Measurements from ENCODE around the gene HIP1R. TPM values are rescaled to one million over a fixed set of nuclear protein-coding genes. Genes with fewer than 3 reads are reported as not detected.
A peak's percentile ranks its signal among the peaks of the same experiment; 100 is the strongest.

HIP1R gene
- total and polyA plus RNA-seq, 2 of the 4 experiments (the other 2 are of a cell fraction) = 13.8 to 18.5 TPM

DNA sequence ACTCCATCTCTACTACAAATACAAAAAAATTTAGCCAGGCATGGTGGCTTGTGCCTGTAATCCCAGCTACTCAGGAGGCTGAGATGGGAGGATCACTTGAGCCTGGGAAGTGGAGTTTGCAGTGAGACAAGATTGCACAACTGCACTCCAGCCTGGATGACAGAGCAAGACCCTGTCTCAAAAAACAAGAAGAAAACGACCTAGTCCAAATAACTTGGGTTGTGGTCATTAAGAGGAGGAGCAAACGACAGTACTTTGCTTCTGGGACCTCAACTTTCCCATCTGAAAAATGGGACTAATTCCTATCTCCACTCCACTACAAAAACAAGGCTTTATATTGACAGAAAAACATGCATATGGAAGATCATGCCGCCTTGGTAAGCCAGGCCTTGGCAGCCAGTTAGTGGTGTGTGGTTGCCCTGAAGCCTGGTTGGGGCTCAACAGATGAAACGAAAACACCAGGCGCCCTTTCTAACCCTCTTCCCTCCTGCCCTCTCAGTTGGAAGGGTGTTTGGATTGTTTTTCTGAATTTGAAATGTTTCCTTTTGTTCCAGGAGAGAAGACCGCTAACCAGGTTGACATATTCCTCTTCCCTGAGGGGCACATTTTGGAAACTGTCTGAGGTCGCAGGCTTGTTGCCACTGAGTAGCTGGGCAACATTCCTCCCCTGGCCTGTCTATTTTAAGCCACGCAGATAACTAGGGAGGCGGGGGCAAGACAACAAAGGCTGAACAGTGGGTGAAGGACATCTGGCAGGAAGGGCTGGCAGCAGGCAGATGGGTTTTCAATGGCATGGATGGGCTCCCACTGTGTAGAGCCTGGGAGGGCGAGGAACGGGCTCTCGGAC, 74.4 kb downstream of the HIP1R start:
- no peaks in the 10 kb centered on the region for H3K9me3 ChIP-seq (ENCODE audit: control insufficient read depth, insufficient read depth, low read length)
- no peaks in the 10 kb centered on the region for H3K27me3 ChIP-seq (ENCODE audit: control insufficient read depth, insufficient read depth, low read length)
- no peaks in the 10 kb centered on the region for H3K9me1 ChIP-seq (ENCODE audit: insufficient read depth, low read length)
- H2BK15ac ChIP-seq (ENCODE audit: low read depth, low read length) = no peak overlapping the region
- H4K8ac ChIP-seq (ENCODE audit: low read depth in 2 of 2, low read length in 2 of 2) = no peak overlapping the region
- 0 out of 2 replicates have a peak, but pooled peaks cover 2% of the 10 kb centered on the region for H3K4me1 ChIP-seq (ENCODE audit: control insufficient read depth, insufficient read depth, low read length)
- 43% methylated on average over 4 of the region's 12 CpGs; no CpG with 5 or more reads in 1 of the 2 experiments for WGBS, 2 experiments (ENCODE audit: extremely low coverage in 2 of 2, insufficient read length in 1 of 2)
- no peak overlapping the region for H3K4me3 ChIP-seq (ENCODE audit: insufficient read depth, low read depth, low read length)
- no peak overlapping the region for H3K23ac ChIP-seq (ENCODE audit: low read depth, low read length)
- no peaks in the 10 kb centered on the region for H3K79me1 ChIP-seq (ENCODE audit: low read depth in 1 of 2, low read length in 2 of 2)
- no peak overlapping the region for H3K4ac ChIP-seq (ENCODE audit: low read depth, low read length)
- no TSS peak for BruUV-seq (replicated peaks)
- dilution Hi-C loops (cut with HindIII; ENCODE audit: low sequenced_read_pairs, unreplicated experiment) (no loop called here), intact Hi-C loops (cut with micrococcal nuclease) (no loop called here), in situ Hi-C loops (cut with MboI; ENCODE audit: low sequenced_read_pairs) (no loop called here)
- H4K5ac ChIP-seq (ENCODE audit: low read depth, low read length) = no peak overlapping the region
- no peak overlapping the region for H3K18ac ChIP-seq (ENCODE audit: low read depth, low read length)
- DNase-seq = no peak
- no peak overlapping the region for H3K9ac ChIP-seq (ENCODE audit: low read depth, low read length)
- no peak overlapping the region; the same call in 1 of the 2 replicates for H2BK120ac ChIP-seq (ENCODE audit: low read depth, low read length)
- POLR2A ChIA-PET (ENCODE audit: unreplicated experiment) = no interaction called here
- no peaks in the 10 kb centered on the region for H3K36me3 ChIP-seq (ENCODE audit: control insufficient read depth, insufficient read depth, low read length)
- no peak for TF ChIP-seq BHLHE40 (IDR thresholded peaks at IDR 0.05; ENCODE audit: low read depth, low read length)
- TF ChIP-seq NFE2L2 (IDR thresholded peaks at IDR 0.05; ENCODE audit: low read depth, low read length) = no peak
- TF ChIP-seq CEBPB (IDR thresholded peaks at IDR 0.05; ENCODE audit: low read depth, low read length) = 0 out of 2 replicates have a peak, but pooled peaks have one; percentile 19
- no peaks in the 10 kb centered on the region for H4K20me1 ChIP-seq (ENCODE audit: insufficient read depth, low read length)
- no peak overlapping the region for H2AK5ac ChIP-seq (ENCODE audit: low read depth, low read length)
- no peak overlapping the region for H2BK20ac ChIP-seq (ENCODE audit: low read depth, low read length)
- CTCF ChIA-PET = no interaction called here
- no peak for ATAC-seq (ENCODE audit: low read depth)
- H3K56ac ChIP-seq (ENCODE audit: extremely low read depth, insufficient read depth, low read length) = no peak overlapping the region
- no peak overlapping the region for H4K91ac ChIP-seq (ENCODE audit: insufficient read depth, low read depth, low read length)
- no peak overlapping the region for H2BK5ac ChIP-seq (ENCODE audit: low read depth, low read length, poor library complexity, severe bottlenecking)
- H3K27ac ChIP-seq (ENCODE audit: insufficient read depth, low read length) = no peak overlapping the region
- no peak overlapping the region for H3K4me2 ChIP-seq (ENCODE audit: low read depth, low read length)
- H2AFZ ChIP-seq (replicated peaks; ENCODE audit: low read length, poor library complexity) = peak overlapping the region; percentile 72
- H3K14ac ChIP-seq (replicated peaks; ENCODE audit: low read depth, low read length) = no peak overlapping the region
- no peak overlapping the region for H2AK9ac ChIP-seq (replicated peaks; ENCODE audit: low read depth, low read length, poor library complexity)

Other genes starting within 250 kb of the HIP1R start
- not detected in 2 replicates for gene HCAR2, start 132.1 kb upstream of the HIP1R start, total RNA-seq (2012; rRNA removed)
- not detected in 2 replicates for gene HCAR2, start 132.1 kb upstream of the HIP1R start, polyA plus RNA-seq (2012; rRNA removed)
- gene HCAR3, start 118.6 kb upstream of the HIP1R start, total RNA-seq (2012; rRNA removed) = not detected in 2 replicates
- gene HCAR3, start 118.6 kb upstream of the HIP1R start, polyA plus RNA-seq (2012; rRNA removed) = not detected in 2 replicates
- under 0.01 TPM in 1 of 2 replicates, not detected in the other for gene HCAR1, start 104.6 kb upstream of the HIP1R start, total RNA-seq (2012; rRNA removed)
- gene HCAR1, start 104.6 kb upstream of the HIP1R start, polyA plus RNA-seq (2012; rRNA removed) = 0.03 TPM in 2 replicates
- gene DENR, start 82.6 kb upstream of the HIP1R start, total RNA-seq (2012; rRNA removed) = 8.2 and 32.2 TPM in 2 replicates
- gene DENR, start 82.6 kb upstream of the HIP1R start, polyA plus RNA-seq (2012; rRNA removed) = 18.4 and 24.5 TPM in 2 replicates
- 0.18 and 0.28 TPM in 2 replicates for gene CCDC62, start 60.9 kb upstream of the HIP1R start, total RNA-seq (2012; rRNA removed)
- 0.09 and 0.10 TPM in 2 replicates for gene CCDC62, start 60.9 kb upstream of the HIP1R start, polyA plus RNA-seq (2012; rRNA removed)
- gene VPS37B, start 60.7 kb downstream of the HIP1R start, total RNA-seq (2012; rRNA removed) = 8.6 and 13.9 TPM in 2 replicates
- 25.7 and 29.9 TPM in 2 replicates for gene VPS37B, start 60.7 kb downstream of the HIP1R start, polyA plus RNA-seq (2012; rRNA removed)
- 5.6 and 7.2 TPM in 2 replicates for gene ABCB9, start 131.0 kb downstream of the HIP1R start, total RNA-seq (2012; rRNA removed)
- 7.8 and 8.3 TPM in 2 replicates for gene ABCB9, start 131.0 kb downstream of the HIP1R start, polyA plus RNA-seq (2012; rRNA removed)
- 4.3 and 4.7 TPM in 2 replicates for gene OGFOD2, start 139.8 kb downstream of the HIP1R start, total RNA-seq (2012; rRNA removed)
- gene OGFOD2, start 139.8 kb downstream of the HIP1R start, polyA plus RNA-seq (2012; rRNA removed) = 18.2 and 19.0 TPM in 2 replicates
- 161 and 205 TPM in 2 replicates for gene ARL6IP4, start 145.2 kb downstream of the HIP1R start, total RNA-seq (2012; rRNA removed)
- gene ARL6IP4, start 145.2 kb downstream of the HIP1R start, polyA plus RNA-seq (2012; rRNA removed) = 254 and 258 TPM in 2 replicates

Measured in IMR-90 (cell line).